ENCODE measurements around the gene AFF1. TPM values are rescaled to one million over a fixed set of nuclear protein-coding genes. Genes with fewer than 3 reads are reported as not detected.

Gene AFF1
- total RNA-seq, 4 donors from 2014 or later: 22.9 to 47.1 (median 34.0) TPM

DNA sequence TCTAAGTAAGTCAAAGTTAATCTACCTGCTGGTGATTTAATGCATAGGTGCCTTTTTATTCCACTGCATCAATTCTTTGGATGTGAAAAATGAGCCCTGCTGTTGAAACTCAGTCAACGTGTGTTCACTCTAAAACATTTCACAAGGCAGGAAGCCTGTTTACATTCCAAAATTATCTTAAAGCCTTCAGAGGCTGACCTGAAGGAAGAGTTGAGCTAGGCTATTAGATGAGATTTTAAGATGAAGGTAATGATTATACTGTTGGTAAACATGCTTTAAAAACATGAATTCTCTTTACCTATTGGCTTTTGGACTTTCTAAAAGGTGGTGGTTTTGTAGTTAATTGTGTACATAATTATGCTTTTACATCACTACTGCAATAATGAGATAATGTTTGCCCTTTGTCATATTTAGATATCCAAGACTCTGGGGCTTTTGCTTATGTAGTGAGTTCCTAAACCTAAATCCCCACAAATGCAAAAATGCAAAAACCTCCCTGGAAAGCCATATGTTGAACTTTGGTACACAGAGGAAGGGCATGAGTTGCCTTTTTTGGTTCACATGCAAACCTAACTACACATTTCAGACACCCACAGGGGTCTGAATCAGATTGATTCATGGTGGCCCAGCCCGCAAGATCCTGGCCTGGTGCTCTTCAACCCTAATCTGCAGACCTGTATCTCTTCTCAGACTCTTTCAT lies 193.3 kb downstream of the AFF1 start:
- Histone ChIP-seq H3K27ac (no peak overlapping the region), H3K27me3 (no peaks in the 10 kb centered on the region), H3K4me3 (no peak overlapping the region), H3K36me3 (peaks cover 27 to 100% (median 42%) of the 10 kb centered on the region in 3 donors), H3K9me3 (no peaks in the 10 kb centered on the region), H3K4me1 (peaks cover 0 to 11% (median 0%) of the 10 kb centered on the region in 3 donors)
- TF ChIP-seq, protein P1, sequence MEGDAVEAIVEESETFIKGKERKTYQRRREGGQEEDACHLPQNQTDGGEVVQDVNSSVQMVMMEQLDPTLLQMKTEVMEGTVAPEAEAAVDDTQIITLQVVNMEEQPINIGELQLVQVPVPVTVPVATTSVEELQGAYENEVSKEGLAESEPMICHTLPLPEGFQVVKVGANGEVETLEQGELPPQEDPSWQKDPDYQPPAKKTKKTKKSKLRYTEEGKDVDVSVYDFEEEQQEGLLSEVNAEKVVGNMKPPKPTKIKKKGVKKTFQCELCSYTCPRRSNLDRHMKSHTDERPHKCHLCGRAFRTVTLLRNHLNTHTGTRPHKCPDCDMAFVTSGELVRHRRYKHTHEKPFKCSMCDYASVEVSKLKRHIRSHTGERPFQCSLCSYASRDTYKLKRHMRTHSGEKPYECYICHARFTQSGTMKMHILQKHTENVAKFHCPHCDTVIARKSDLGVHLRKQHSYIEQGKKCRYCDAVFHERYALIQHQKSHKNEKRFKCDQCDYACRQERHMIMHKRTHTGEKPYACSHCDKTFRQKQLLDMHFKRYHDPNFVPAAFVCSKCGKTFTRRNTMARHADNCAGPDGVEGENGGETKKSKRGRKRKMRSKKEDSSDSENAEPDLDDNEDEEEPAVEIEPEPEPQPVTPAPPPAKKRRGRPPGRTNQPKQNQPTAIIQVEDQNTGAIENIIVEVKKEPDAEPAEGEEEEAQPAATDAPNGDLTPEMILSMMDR (IDR thresholded peaks at IDR 0.05): no peak
- no peak for TF ChIP-seq POLR2A (IDR thresholded peaks at IDR 0.05)
- 86 to 90% methylated on average over 2 of the region's 2 CpGs for WGBS, 2 donors
- intact Hi-C loops (cut with DNase I): no loop called here
- no peak for DNase-seq

DNA sequence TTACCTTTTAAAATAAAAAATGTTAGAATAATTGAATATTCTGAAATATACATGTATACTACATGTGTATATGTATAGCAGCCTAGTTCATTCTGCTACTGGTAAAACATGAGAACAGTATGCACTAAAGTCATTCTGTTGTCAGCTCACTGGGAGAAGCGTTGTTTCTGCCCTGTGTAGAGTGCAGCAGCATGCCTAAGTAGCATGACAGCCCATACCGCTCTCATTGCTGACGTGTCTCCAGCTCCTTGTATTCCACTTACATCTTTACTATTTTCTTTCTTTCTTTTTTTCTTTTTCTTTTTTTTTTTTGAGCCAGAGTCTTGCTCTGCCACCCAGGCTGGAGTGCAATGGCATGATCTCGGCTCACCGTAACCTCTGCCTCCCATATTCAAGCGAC lies 194.9 kb downstream of the AFF1 start:
- H3K4me1 ChIP-seq: no peaks in the 10 kb centered on the region
- intact Hi-C loops (cut with DNase I): no loop called here
- H3K27me3 ChIP-seq: no peaks in the 10 kb centered on the region
- 93 to 94% methylated on average over 3 to 6 of the region's 6 CpGs for WGBS, 2 donors
- no peaks in the 10 kb centered on the region for H3K9me3 ChIP-seq
- TF ChIP-seq, protein P1 (IDR thresholded peaks at IDR 0.05): no peak
- no peak for TF ChIP-seq POLR2A (IDR thresholded peaks at IDR 0.05)
- H3K4me3 ChIP-seq: no peak overlapping the region
- no peak overlapping the region for H3K27ac ChIP-seq
- no peak for DNase-seq
- H3K36me3 ChIP-seq: peaks cover 27 to 100% (median 55%) of the 10 kb centered on the region in 3 donors

DNA sequence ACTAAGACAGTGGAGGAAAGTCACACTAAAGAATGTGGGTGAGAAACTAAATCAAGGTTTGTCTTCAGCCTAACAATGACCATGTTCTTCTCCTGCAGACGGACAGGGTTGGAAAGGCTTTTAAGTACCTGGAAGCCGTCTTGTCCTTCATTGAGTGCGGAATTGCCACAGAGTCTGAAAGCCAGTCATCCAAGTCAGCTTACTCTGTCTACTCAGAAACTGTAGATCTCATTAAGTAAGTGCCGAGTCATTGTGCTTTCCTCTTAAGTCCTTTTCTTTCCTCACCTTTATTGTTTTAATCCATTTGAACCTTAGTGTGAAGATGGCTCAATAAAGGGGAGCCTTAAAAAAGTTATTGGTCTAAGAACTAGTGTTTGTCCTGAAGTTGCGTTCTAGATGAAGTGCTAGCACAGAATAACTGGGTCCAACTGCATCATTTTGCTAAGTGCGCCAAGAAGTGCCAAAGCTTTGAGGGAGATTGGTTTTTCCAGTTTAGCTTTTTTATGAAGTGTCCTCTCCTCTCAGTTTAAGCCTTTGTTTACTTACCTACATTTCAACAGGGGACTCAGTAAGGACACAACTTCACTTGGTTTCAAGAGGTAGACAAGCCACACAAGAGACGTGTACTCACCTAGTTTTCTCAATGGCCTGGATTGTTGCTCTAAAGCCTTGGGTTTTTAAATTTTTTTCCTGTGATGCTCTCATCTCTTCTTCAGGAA lies 196.3 kb downstream of the AFF1 start:
- no peak for DNase-seq
- Histone ChIP-seq H3K4me3 (no peak overlapping the region), H3K36me3 (peaks cover 21 to 100% (median 46%) of the 10 kb centered on the region in 3 donors), H3K9me3 (no peaks in the 10 kb centered on the region), H3K27ac (no peak overlapping the region), H3K4me1 (no peaks in the 10 kb centered on the region), H3K27me3 (no peaks in the 10 kb centered on the region)
- WGBS, 2 donors: 92% methylated on average over 7 of the region's 7 CpGs
- TF ChIP-seq, protein P1 (IDR thresholded peaks at IDR 0.05): no peak
- no peak for TF ChIP-seq POLR2A (IDR thresholded peaks at IDR 0.05)
- intact Hi-C loops (cut with DNase I): no loop called here

DNA sequence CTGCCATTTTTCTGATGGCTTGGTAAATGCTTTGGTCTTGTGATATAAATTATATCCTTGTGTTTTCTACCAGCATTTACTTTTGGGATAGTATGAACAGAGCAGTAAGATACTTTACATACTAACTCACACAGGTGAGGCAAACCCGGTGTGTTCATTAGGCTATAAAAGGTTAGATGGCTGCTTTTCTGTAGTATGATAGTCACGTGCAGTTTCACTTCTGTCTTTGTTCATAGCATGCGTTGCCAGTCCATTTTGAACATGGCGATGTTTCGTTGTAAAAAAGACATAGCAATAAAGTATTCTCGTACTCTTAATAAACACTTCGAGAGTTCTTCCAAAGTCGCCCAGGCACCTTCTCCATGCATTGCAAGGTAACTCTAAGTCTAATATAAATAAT lies 197.2 kb downstream of the AFF1 start:
- no peak for DNase-seq
- Histone ChIP-seq H3K36me3 (peaks cover 15 to 100% (median 47%) of the 10 kb centered on the region in 3 donors), H3K4me3 (no peak overlapping the region), H3K4me1 (no peaks in the 10 kb centered on the region), H3K27ac (no peak overlapping the region), H3K27me3 (no peaks in the 10 kb centered on the region), H3K9me3 (no peaks in the 10 kb centered on the region)
- intact Hi-C loops (cut with DNase I): no loop called here
- WGBS, 2 donors: 88 to 95% methylated on average over 8 of the region's 8 CpGs
- TF ChIP-seq POLR2A (IDR thresholded peaks at IDR 0.05): no peak
- TF ChIP-seq, protein P1 (IDR thresholded peaks at IDR 0.05): no peak

DNA sequence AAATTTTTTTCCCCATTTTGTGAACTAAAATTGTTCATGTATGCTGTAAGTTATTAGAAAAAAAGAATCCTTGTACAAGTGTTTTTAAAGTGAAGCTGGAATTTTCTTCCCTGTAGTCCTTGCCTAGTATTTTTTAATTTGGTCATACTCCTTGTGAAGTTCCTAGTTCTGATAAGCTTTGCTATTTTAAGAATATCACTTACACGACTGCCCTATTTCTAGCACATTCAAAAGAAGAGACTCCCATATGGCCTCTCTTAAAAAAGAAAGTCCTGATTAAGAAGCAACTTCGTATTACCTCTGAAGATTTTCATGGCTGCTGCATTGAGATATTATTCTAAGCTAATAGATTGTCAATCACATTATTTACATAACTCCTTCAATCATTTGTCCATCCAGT lies 198.4 kb downstream of the AFF1 start:
- TF ChIP-seq, protein P1 (IDR thresholded peaks at IDR 0.05): no peak
- no peak for TF ChIP-seq POLR2A (IDR thresholded peaks at IDR 0.05)
- no peaks in the 10 kb centered on the region for H3K4me1 ChIP-seq
- DNase-seq: no peak
- intact Hi-C loops (cut with DNase I): no loop called here
- no peaks in the 10 kb centered on the region for H3K9me3 ChIP-seq
- 77 to 81% methylated on average over 2 of the region's 2 CpGs for WGBS, 2 donors
- H3K27me3 ChIP-seq: no peaks in the 10 kb centered on the region
- no peak overlapping the region for H3K4me3 ChIP-seq
- H3K27ac ChIP-seq: no peak overlapping the region
- H3K36me3 ChIP-seq: peaks cover 4 to 100% (median 41%) of the 10 kb centered on the region in 3 donors

Data from esophagus squamous epithelium (tissue), 5 donors.